HG03039 (cell line): ENCODE measurements around the gene MTHFD1L.
A peak's percentile ranks its signal among the peaks of the same experiment; 100 is the strongest.

Source experiments
- ATAC-seq: cut with Tn5 transposase; IDR thresholded peaks from one replicate; pipeline ENCODE4 v1.9.1; 2021; ENCODE audit warnings: mild to moderate bottlenecking, moderate library complexity; ENCODE audit not compliant: unreplicated experiment

Gene MTHFD1L

DNA sequence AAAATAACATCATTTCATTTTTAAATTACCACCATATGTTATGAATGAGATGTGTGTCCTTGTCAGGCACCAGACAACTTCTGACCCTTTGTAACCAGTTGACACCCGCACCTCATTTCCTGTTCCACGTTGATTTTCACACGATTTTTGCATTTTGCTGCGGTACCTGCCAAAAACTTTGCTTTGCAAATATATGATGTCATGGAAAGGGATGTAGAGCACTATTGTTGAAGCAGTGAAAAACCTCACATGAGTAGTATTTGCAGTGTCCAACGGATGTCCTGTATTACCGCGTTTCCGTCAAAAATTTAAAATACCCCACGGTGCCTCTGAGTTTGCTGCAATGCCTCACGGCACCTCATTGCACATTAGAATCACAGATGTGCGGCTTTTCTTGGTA lies 115.6 kb downstream of the MTHFD1L start:
- peak; percentile 47 for ATAC-seq

DNA sequence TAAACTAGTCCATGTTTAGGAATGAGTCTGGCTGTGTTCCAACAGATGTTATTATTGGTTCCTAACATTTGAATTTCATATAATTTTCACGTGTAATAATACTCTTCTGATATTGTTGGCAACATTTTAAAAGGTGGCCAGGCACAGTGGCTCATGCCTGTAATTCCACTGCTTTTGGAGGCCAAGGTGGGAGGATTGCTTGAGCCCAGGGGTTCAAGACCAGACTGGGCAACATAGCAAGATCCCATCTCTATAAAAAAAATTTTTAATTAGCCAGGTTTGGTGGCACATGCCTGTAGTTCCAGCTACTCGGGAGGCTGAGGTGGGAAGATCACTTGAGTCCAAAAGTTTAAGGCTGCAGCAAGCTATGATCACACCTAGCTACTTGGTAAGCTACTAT lies 116.2 kb downstream of the MTHFD1L start:
- no peak for ATAC-seq

DNA sequence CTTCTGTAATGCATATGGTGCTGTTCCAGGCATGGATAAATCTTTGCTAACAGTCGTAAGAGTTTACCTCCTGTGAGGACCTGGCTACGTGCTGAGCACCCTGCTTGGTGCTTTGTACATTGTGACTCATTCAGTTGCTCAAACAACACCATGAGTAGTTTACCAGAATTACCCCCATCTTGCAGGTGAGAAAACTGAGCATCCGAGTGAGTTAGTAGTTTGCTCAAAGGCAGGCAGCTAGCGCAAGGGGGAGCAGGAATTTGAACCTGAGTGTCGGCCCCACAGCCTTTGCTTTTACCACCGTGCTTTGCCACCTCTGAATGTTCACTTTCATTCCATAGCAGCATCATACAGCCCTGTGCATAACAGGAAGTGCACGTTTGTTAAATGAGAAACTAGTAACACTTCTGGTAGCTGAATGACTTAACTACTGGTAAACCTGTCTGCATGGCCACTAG lies 121.9 kb downstream of the MTHFD1L start:
- peak; percentile 73 for ATAC-seq

DNA sequence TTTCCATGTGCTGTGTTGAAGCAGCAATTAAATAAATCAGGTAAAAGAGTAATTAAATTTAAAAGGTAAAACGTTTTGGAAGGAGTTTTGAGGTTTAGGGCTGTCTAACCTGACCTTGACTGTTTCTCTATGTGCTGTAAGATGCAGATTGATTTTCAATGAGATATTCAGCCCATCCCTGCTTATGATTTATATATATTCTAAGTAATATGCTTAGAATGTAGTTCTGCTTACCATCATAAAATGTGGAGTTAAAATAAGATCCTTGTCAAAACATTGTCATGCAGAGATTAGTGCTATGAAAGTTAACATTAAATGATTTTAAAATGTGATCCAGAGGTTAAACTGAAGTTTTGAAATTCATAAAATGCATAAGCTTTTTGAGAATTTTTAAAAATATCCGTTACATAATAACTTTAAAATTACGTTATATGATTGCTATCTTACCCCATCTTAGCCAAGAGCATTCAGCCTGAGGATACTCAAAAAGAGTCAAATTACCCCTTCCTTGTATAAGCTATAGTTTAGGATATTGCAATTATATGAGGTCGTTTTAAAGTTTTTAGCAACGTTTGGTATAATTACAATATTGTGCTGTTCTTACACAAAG lies 122.5 kb downstream of the MTHFD1L start:
- no peak for ATAC-seq

DNA sequence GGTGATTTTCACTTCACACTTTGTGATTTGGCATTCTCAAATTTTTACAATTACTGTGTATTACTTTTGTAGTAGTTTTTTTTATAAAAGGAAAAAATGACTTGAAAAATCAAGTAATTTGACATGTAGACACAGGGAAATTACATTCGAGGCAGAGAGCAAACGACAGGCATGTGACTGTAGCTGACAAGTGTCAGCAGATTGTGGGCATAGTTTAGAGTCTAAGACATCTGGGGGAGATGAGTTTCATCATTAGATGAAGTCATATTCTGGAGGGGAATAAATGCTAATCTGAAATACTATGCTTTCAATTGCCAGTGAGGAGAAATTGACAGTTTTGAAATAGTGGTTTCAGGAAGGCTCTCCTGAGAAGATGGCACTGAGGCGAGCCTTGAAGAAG lies 126.0 kb downstream of the MTHFD1L start:
- ATAC-seq: no peak

DNA sequence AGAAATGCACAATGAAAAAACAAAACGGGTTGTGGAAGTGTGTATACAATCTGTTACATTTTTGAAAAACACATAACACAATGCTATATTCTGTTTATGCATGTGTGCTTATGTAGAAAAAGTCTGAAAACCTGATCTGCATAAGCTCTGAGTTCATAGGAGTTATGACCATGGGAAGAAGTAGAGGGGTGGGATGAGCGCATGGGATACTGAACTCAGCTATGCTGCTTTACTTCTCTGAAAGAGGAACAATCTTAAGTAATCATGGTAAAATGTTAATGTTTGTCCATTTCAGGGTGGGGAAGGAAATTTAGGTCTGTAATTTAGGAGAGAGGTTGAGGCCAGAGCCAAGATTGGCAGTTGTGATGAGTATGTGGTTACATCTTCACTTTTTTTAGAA lies 126.8 kb downstream of the MTHFD1L start:
- ATAC-seq: no peak

DNA sequence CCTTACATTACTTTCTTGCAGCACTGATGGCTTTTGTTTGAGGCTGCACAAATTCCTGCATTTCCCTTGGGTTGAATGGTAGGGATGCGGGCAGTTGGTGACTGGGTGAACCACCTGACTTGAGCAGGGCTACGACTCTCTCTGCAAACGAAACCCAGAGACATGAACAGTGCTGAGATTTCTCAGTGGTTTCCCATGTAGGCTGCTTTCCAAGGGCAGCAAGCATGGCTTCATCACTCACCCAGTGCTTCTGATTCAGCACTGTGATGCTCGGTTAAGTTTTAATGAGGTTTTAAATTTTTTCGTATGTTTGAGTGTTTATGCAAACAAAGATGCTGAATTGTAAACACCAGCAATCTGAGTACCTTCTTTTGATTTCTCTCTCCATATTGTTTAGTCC lies 127.2 kb downstream of the MTHFD1L start:
- no peak for ATAC-seq

DNA sequence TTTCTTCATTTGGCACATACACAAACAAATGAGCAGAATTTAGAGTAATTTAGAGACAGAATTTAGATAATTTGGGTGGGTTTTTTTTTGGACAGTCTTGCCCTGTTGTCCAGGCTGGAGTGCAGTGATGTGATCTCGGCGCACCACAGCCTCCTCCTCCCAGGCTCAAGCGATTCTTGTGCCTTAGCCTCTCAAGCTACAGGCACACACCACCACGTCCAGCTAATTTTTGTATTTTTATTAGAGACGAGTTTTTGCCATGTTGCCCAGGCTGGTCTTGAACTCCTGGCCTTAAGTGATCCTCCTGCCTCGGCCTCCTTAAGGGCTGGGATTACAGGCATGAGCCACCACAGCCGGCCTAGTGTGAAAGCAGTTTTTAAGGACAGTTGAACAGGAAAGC lies 127.8 kb downstream of the MTHFD1L start:
- no peak for ATAC-seq

DNA sequence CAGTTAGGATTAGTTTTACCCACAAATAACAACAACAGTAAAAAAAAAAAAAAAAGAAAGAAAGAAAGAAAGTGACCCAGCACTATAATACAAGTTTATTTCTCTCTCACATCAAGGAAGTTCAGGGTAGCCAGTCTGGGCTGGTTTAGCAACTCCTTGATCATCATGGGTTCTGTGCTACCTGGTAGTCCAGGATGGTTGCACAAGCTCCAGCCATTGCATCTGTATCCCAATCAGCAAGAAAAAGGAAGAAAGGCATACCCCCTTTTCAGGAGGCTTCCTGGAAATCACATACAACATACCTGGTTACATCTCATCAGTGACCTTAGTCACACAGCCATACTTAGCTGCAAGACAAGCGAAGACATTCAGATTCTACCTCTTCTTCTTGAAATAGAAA lies 128.5 kb downstream of the MTHFD1L start:
- no peak for ATAC-seq

DNA sequence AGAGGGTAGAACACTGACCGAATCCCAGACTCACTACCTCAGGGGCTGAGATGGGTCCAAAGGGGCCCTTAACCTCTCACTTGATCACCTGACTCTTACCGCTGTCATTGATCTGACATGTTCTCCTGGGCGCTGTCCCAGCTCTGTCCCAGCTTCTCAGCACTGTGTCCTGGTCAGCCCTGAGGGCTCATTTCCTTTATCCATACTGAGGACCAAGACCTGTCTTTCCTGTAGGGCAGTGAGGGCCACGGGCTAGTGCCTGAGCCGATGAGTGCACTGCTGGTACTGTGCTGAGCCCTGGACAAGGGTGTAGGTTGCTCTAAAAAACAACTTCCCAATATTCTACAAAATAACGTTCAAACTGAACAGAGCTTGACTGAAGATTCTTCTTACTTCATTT lies 131.5 kb downstream of the MTHFD1L start:
- no peak for ATAC-seq

DNA sequence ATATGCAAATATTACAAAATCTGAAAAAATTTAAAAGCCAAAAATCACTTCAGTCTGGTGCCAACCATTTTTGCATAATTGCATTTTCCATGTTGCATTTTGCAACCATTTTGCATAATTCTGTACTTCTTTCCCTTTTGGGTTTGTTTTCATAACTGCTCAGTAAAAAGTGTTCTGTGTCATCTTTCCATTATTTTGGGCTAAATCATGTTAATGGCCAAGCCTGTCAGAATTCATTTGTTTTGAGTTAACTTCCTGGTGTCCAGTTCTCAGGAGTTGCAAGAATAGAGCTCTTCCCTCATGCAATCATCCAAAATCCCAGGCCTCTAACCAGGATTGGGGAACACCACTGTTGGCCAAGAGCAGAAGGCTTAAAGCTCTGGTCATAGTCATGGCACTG lies 133.6 kb downstream of the MTHFD1L start:
- ATAC-seq: no peak

DNA sequence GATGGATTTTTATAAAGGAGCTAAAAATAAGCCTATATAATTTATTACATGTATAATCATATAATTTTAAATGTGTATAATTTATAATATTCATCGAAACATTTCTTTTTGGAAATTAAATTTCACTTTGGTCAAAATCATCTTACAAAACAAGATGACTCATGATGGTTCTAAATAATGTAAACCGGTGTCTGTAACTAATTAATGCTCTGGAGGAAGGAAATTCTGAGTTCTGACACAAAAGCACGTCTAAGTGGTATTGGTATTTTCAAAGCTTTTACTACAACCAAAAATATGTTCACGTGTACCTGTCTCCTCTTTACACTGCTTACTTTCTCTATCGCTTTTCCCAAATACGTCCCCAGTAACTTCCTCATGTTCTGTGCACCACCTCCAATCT lies 134.1 kb downstream of the MTHFD1L start:
- no peak for ATAC-seq

DNA sequence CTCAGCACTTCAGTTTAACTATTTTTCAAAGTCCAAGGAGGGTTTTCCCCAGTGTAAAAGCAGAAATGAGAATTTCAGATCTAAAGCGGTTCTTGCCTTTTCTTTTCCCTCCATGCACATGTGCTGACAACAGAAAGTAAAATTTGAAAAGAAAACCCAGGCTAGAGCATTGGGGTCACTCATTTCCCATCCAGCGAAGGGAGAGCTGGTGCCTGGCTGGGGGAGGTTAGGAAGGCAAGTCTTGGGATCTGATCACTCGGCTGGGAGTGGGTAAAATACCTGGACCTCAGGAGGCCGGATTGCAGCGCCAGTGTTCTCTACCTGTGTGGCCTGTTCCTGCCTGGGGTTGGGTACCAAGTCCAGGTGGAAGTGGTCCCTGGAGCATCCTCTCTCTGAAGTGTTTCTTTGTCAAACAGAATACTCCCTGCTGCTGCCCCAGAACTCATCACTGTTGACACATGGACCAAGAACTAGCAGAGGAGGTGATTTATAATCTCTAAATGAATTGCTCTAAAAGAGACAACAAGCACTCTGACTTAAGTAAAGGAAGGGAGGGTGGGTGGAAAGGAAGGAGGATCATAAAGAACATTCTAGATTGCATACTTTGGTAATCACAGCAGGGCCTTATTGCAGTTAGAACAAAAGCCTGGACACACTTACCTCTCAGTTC lies 136.0 kb downstream of the MTHFD1L start:
- peak; percentile 65 for ATAC-seq

DNA sequence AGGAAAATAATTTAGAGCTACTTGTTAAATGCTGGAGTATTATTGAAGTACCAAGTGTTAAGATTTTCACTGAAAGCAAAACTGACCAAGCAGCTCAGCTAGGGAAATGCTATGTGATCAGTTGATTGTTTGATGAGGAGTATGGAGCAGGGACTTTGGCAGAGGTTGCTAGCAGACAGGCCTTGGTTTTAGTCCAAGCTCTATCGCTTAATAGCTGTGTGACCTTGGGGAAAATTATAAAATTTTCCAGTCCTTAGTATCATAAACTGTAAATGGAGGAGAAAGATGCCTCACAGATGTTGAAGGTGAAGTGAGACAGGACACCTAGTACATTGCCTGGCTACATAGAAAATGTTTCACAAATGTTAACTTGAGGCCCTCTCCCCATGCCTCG lies 136.6 kb downstream of the MTHFD1L start:
- ATAC-seq: no peak

DNA sequence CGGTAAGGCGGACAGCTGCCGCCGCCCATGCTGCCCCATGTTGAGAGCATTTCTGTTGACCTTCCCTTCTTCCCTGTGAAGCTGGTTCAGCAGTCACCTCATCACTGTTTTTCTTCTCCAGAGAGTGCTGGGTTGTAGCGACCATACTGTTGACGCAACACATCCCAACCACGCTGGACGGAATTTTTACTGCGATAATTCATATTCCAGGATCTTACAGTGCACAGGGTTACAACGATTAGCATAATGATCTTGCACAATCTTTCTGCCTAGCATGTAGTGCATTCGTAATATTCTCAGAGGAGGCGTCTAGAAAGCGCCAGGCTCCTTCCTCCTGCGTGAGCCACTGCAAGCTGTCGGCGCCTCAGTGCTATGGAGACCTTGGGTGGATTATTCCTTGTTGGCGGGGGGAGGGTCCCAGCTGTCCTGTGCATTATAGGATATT lies 137.0 kb downstream of the MTHFD1L start:
- ATAC-seq: no peak

DNA sequence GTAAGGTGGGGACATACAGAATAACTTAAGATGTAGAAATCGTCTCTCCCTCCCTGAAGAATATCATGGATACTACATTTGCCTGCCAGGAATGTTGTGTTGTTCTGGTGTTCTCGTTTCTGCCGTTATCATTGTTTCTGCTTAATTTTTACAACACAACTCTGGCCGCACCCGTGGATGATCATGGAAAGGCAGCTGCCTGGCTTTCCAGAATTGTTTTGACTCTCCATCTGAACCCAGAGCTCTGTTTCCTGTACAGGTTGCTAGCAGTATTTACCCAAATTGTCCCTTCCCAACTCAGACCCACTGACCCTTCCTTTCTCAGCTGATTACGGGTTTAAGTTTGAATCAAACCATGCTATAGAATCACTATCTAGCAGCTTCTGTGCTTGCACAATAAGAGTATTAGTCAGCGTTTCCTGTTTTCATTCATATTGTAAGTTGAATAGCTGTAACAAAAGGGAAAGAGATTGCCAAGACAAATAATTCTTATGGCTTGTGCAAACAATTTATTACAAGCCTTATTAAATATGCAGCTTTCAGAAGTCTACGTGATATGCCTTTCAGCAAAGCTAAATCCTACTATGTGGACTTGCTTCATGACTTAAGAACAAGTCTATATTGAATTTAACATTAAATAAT lies 139.0 kb downstream of the MTHFD1L start:
- no peak for ATAC-seq

DNA sequence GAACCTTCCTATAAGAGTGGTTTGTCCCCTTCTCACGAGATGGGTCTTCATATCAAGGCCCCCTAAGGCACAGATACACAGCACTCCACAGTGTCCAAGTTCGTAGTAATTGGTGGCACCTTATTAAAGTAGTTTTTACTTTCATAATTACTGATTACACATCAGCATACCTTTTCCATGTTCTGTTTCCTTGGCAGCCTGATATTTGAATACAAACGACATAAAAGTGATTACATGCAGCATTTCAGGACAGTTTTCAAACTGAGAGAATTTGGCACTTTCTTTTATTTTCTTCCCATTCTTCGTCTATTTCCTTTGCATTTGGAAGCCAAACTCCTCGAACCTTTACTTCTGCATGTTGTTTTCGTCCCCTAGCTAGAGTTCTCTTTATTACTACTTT lies 139.7 kb downstream of the MTHFD1L start:
- ATAC-seq: no peak

DNA sequence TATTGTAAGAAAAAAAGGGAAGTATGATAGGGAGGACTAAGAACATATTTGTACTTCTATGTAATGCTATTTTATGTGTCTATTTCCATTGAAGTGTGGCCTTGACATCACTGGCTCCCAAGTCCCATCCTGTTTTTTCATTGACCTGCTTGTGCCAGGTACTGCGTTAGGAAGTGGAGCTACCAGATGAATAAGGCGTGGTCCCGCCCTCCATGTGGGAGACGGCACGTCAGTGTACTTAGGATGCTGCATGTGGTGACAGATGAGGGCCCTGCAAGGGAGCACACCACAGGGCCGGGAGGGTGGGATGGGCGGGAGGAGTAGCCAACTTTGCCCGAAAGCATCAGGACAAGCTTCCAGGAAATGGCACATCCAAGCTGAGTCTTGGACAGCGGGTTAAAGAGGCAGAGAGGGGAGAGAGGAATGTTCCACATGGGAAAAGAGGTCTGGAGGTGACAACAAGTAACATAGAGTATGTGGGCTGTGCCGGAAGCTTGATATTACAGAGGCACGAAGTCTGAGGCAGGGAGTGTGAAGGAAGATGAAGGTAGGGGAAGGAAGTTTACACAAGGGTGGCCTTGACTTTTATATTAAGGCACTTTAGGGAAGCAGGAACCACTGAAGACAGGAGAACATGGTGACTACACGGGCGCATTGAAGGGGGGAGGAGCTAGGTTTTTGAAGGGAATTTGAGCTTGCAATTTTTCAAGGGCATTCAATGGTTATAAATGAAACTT lies 140.6 kb downstream of the MTHFD1L start:
- ATAC-seq: no peak

DNA sequence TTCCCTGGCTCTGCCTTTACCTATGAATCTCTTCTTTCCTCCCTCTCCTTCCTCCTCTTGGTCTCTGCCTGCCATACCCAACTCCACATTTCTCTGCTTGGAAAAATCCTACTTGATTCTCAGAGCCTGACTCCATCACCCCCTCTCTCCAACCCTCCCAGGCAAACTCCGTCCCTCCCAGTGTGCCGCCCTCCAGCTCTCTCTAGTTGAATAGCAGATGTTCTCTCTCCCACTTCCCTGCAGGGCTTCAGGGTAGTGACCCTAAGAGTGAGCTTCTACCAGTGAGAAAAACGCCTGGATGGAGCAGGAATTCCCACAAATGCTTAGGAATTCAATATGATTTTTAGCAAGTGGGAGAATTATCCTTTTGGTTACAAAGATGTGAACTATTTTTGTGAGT lies 141.6 kb downstream of the MTHFD1L start:
- no peak for ATAC-seq

DNA sequence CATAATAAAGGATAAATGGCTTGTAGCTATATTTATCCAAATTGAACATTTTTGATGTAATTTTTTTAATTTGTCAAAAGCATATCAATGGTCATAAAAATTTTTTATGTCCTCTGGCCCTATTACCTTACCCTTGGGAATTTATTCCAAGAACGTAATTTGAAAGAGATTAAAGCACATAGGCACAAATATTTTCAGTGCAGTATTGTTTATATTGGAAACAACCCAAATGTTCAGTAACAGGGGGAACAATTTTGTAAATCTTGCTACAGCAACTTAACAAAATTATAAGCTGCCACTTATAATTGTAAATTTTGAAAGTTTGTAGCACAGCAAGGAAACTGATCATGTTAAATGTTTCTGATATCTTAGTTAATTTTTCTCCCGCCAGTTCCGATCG lies 142.4 kb downstream of the MTHFD1L start:
- no peak for ATAC-seq

DNA sequence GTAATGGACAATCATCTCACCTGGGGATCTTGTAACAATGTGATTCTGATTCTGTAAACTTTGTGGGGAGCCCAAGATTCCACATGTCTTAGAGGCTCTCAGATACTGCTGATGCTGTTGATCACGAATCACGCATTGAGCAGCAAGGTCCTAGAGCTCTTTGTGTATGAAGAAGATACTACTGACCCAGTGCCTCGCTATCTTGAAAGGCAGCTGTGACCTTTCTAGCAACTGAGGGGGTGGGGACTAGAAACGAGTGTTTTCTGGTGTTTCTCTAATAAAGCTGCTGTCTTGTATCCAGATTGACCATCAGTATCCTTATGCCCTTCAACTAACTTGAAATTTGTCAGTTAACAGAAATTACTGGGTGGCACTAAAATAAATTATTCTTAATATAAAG lies 142.9 kb downstream of the MTHFD1L start:
- no peak for ATAC-seq

DNA sequence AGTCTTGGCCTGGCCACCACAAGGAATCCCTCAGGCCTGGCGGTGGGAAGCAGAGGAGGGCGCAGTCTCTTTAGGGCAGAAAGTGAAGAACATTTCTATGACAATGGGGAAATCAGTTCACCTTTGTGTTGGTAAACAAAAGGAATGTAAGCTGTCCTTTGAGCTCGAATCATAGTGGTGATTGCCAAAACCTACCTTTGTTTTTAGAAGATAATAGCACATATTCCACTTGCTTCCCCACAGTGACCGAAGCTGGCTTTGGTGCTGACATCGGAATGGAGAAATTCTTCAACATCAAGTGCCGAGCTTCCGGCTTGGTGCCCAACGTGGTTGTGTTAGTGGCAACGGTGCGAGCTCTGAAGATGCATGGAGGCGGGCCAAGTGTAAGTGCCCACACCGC lies 144.1 kb downstream of the MTHFD1L start:
- ATAC-seq: no peak
